ENCODE data around the gene LMO1. TPM values are rescaled to one million over a fixed set of nuclear protein-coding genes. Genes with fewer than 3 reads are reported as not detected.

The LMO1 gene
- total RNA-seq, 1 experiment from 2014 or later, result not detected

- no TSS peak for BruUV-seq (replicated peaks)
- intact Hi-C loops (cut with micrococcal nuclease), result no loop called here
- TF ChIP-seq CTCF (IDR thresholded peaks at IDR 0.05; ENCODE audit: unreplicated experiment), result no peak
- POLR2A ChIA-PET, result interaction anchor here (0.5 to 1.2 kb wide), 2 partner anchors 17 to 335 kb away, joined by 3 to 5 read pairs; no protein-coding TSS in a partner anchor
- H3K4me3 Mint-ChIP-seq (ENCODE audit: unreplicated experiment), result no peak overlapping the region
- CTCF ChIA-PET, result interaction anchor here (0.7 to 3.1 kb wide), 7 partner anchors 9 to 87 kb away, joined by 3 to 32 read pairs (median 3); partner anchors contain the start of gene LMO1
- peaks cover 5% of the 10 kb centered on the region for H3K36me3 Mint-ChIP-seq (ENCODE audit: insufficient read depth, unreplicated experiment)
- no peaks in the 10 kb centered on the region for H3K4me1 Mint-ChIP-seq (ENCODE audit: insufficient read depth, unreplicated experiment)
- H3K27me3 Mint-ChIP-seq (ENCODE audit: insufficient read depth, unreplicated experiment), result peaks cover 18% of the 10 kb centered on the region
- H3K27ac Mint-ChIP-seq (ENCODE audit: low read depth, unreplicated experiment), result no peak overlapping the region
- DNase-seq (ENCODE audit: unreplicated experiment), result no peak
- H3K9me3 Mint-ChIP-seq (ENCODE audit: unreplicated experiment), result no peaks in the 10 kb centered on the region
These were observed 22.1 kb downstream of the LMO1 start for GRCh38 chr11:8241373-8242117.

- no peak for DNase-seq (ENCODE audit: unreplicated experiment)
- TF ChIP-seq CTCF (IDR thresholded peaks at IDR 0.05; ENCODE audit: unreplicated experiment), result no peak
- intact Hi-C loops (cut with micrococcal nuclease), result no loop called here
- Mint-ChIP-seq H3K4me1 (ENCODE audit: insufficient read depth, unreplicated experiment) (peaks cover 3% of the 10 kb centered on the region), H3K27me3 (ENCODE audit: insufficient read depth, unreplicated experiment) (peaks cover 18% of the 10 kb centered on the region), H3K27ac (ENCODE audit: low read depth, unreplicated experiment) (no peak overlapping the region), H3K36me3 (ENCODE audit: insufficient read depth, unreplicated experiment) (peaks cover 5% of the 10 kb centered on the region), H3K4me3 (ENCODE audit: unreplicated experiment) (no peak overlapping the region), H3K9me3 (ENCODE audit: unreplicated experiment) (no peaks in the 10 kb centered on the region)
- CTCF ChIA-PET, result interaction anchor here (2.1 to 4.1 kb wide), 2 partner anchors 9 to 24 kb away, joined by 8 to 24 read pairs; partner anchors contain the start of gene LMO1
- POLR2A ChIA-PET, result interaction anchor here (0.5 to 2.6 kb wide), 2 partner anchors 11 to 1219 kb away, joined by 3 to 12 read pairs; partner anchors contain the start of genes NLRP14 and ZNF214
- no TSS peak for BruUV-seq (replicated peaks)
These were observed 24.0 kb downstream of the LMO1 start for GRCh38 chr11:8239536-8240228.

GRCh38 chr11:8239040-8239439 lies 24.6 kb downstream of the LMO1 start:
- no TSS peak for BruUV-seq (replicated peaks)
- Mint-ChIP-seq H3K27ac (ENCODE audit: low read depth, unreplicated experiment) (no peak overlapping the region), H3K4me3 (ENCODE audit: unreplicated experiment) (no peak overlapping the region), H3K36me3 (ENCODE audit: insufficient read depth, unreplicated experiment) (peaks cover 5% of the 10 kb centered on the region), H3K27me3 (ENCODE audit: insufficient read depth, unreplicated experiment) (peaks cover 18% of the 10 kb centered on the region), H3K9me3 (ENCODE audit: unreplicated experiment) (no peaks in the 10 kb centered on the region), H3K4me1 (ENCODE audit: insufficient read depth, unreplicated experiment) (peaks cover 10% of the 10 kb centered on the region)
- CTCF ChIA-PET, result interaction anchor here (0.6 to 4.1 kb wide), 4 partner anchors 10 to 473 kb away, joined by 3 to 24 read pairs (median 6); partner anchors contain the start of gene LMO1
- no peak for DNase-seq (ENCODE audit: unreplicated experiment)
- TF ChIP-seq CTCF (IDR thresholded peaks at IDR 0.05; ENCODE audit: unreplicated experiment), result no peak
- POLR2A ChIA-PET, result interaction anchor here (0.5 to 2.6 kb wide), 2 partner anchors 10 to 1219 kb away, joined by 3 to 12 read pairs; partner anchors contain the start of genes NLRP14 and ZNF214
- intact Hi-C loops (cut with micrococcal nuclease), result no loop called here

- ChIA-PET POLR2A (interaction anchor here (0.7 to 2.6 kb wide), 2 partner anchors 8 to 10 kb away, joined by 3 to 12 read pairs; no protein-coding TSS in a partner anchor), CTCF (interaction anchor here (0.6 to 4.1 kb wide), 3 partner anchors 11 to 90 kb away, joined by 3 to 24 read pairs (median 5); partner anchors contain the start of gene LMO1)
- H3K9me3 Mint-ChIP-seq (ENCODE audit: unreplicated experiment), result no peaks in the 10 kb centered on the region
- DNase-seq (ENCODE audit: unreplicated experiment), result no peak
- no peak overlapping the region for H3K27ac Mint-ChIP-seq (ENCODE audit: low read depth, unreplicated experiment)
- peaks cover 16% of the 10 kb centered on the region for H3K4me1 Mint-ChIP-seq (ENCODE audit: insufficient read depth, unreplicated experiment)
- H3K4me3 Mint-ChIP-seq (ENCODE audit: unreplicated experiment), result no peak overlapping the region
- peaks cover 5% of the 10 kb centered on the region for H3K36me3 Mint-ChIP-seq (ENCODE audit: insufficient read depth, unreplicated experiment)
- no peak for TF ChIP-seq CTCF (IDR thresholded peaks at IDR 0.05; ENCODE audit: unreplicated experiment)
- BruUV-seq (replicated peaks), result no TSS peak
- H3K27me3 Mint-ChIP-seq (ENCODE audit: insufficient read depth, unreplicated experiment), result peaks cover 15% of the 10 kb centered on the region
- intact Hi-C loops (cut with micrococcal nuclease), result no loop called here
These were observed 26.2 kb downstream of the LMO1 start for GRCh38 chr11:8237453-8237852.
